ENCODE results near the gene GLIPR1L1.

The GLIPR1L1 gene

GRCh38 chr12:75354011-75354410 is 19.5 kb downstream of the GLIPR1L1 start:
- no peak for DNase-seq

GRCh38 chr12:75360920-75361319 is 26.4 kb downstream of the GLIPR1L1 start:
- DNase-seq, result no peak

- DNase-seq, result no peak
These were observed 26.9 kb downstream of the GLIPR1L1 start for GRCh38 chr12:75361408-75361807.

- peak; percentile 8 for DNase-seq
These were observed 30.4 kb downstream of the GLIPR1L1 start for GRCh38 chr12:75364919-75365318.

- no peak for DNase-seq
These were observed 32.2 kb downstream of the GLIPR1L1 start for GRCh38 chr12:75366629-75367028.

- no peak for DNase-seq
These were observed 40.5 kb downstream of the GLIPR1L1 start for GRCh38 chr12:75374971-75375370.

GRCh38 chr12:75378354-75378753 is 43.9 kb downstream of the GLIPR1L1 start:
- no peak for DNase-seq

GRCh38 chr12:75389061-75389460 is 54.6 kb downstream of the GLIPR1L1 start:
- peak; percentile 34 for DNase-seq

- DNase-seq, result no peak
These were observed 55.2 kb downstream of the GLIPR1L1 start for GRCh38 chr12:75389706-75390105.

- DNase-seq, result no peak
These were observed 55.9 kb downstream of the GLIPR1L1 start for GRCh38 chr12:75390156-75390898.

GRCh38 chr12:75390899-75391538 is 56.5 kb downstream of the GLIPR1L1 start, which contains the start of gene GLIPR1L2:
Gene GLIPR1L2 (plus strand): TSS chr12:75391089. CDS start chr12:75391117, 28 bp downstream.
- DNase-seq, result peak; percentile 99

- no peak for DNase-seq
These were observed 69.8 kb downstream of the GLIPR1L1 start for GRCh38 chr12:75404231-75404630.

- no peak for DNase-seq
These were observed 73.2 kb downstream of the GLIPR1L1 start for GRCh38 chr12:75407683-75408082.

- no peak for DNase-seq
These were observed 75.4 kb downstream of the GLIPR1L1 start for GRCh38 chr12:75409830-75410229.

GRCh38 chr12:75414671-75415070 is 80.2 kb downstream of the GLIPR1L1 start:
- DNase-seq, result no peak

GRCh38 chr12:75419841-75420240 is 85.4 kb downstream of the GLIPR1L1 start:
- DNase-seq, result no peak
